SK-N-SH (cell line): ENCODE results near the gene GPATCH1. TPM values are rescaled to one million over a fixed set of nuclear protein-coding genes. Genes with fewer than 3 reads are reported as not detected.
"Not testable (repeated sequence)": the region's sequence is repeated elsewhere in the genome, so short reads cannot be mapped to it uniquely, and the experiment has no call there.

ENCODE experiments used
- CTCF ChIA-PET: fragments of 300-600, 350-600 bp; formaldehyde crosslinking; extraction: SDS; loops from one replicate; lab custom pipeline; 2021; lab: Yijun Ruan, JAX
- POLR2A ChIA-PET: fragments of 350-600 bp; sonication (Branson Sonifier 250); formaldehyde crosslinking; extraction: SDS; loops from one replicate; lab custom pipeline; 2020; ENCODE audit warnings: antibody characterized with exemption, inconsistent platforms; lab: Yijun Ruan, JAX
- DNase-seq: peaks from one replicate; pipeline ENCODE4 v3.0.0; 2012
- H2AFZ ChIP-seq: fragments of 200-600 bp; sonication (generic); 2 replicates; pipeline ENCODE4 v1.8.1; 2016; ENCODE audit warnings: antibody characterized with exemption, mild to moderate bottlenecking, low read depth
- H3F3A ChIP-seq: fragments of 200-600 bp; sonication (generic); replicated peaks from 2 replicates; pipeline ENCODE3; 2016; ENCODE audit warnings: antibody characterized with exemption, mild to moderate bottlenecking; ENCODE audit not compliant: insufficient read depth
- H3K27ac ChIP-seq, 2 experiments: fragments of 200-500 bp in 1 of 2; fragments of 200-600 bp in 1 of 2; sonication (Bioruptor generic) in 1 of 2; sonication (generic), shearing (Covaris generic) in 1 of 2; 2 replicates each; pipeline versions ENCODE4 v1.5.1 to v1.6.1; 2014 to 2016; ENCODE audit warnings: low read depth in 2 of 2, inconsistent platforms in 1 of 2, low read length in 1 of 2, mild to moderate bottlenecking in 1 of 2, mixed read lengths in 1 of 2
- H3K27me3 ChIP-seq: fragments of 200-600 bp; sonication (generic), shearing (Covaris generic); 2 replicates; pipeline ENCODE4 v1.6.1; 2016; ENCODE audit warnings: mixed run types; ENCODE audit not compliant: insufficient read depth
- H3K36me3 ChIP-seq, 2 experiments: fragments of 200-500 bp in 1 of 2; fragments of 200-600 bp in 1 of 2; sonication (Bioruptor generic) in 1 of 2; sonication (generic) in 1 of 2; replicated peaks in 1 of 2; 2 replicates each; pipeline versions ENCODE3 to v1.5.1; 2014 to 2016; ENCODE audit warnings: low read length in 1 of 2, mild to moderate bottlenecking in 1 of 2; ENCODE audit not compliant: insufficient read depth in 2 of 2, control insufficient read depth in 1 of 2
- H3K4me1 ChIP-seq, 2 experiments: fragments of 200-500 bp in 1 of 2; fragments of 200-600 bp in 1 of 2; sonication (Bioruptor generic) in 1 of 2; sonication (generic), shearing (Covaris generic) in 1 of 2; 2 replicates each; pipeline versions ENCODE4 v1.5.1 to v1.6.1; 2014 to 2016; ENCODE audit warnings: low read depth in 1 of 2, low read length in 1 of 2, mixed run types in 1 of 2; ENCODE audit not compliant: insufficient read depth in 2 of 2, control insufficient read depth in 1 of 2
- H3K4me2 ChIP-seq: fragments of 200-600 bp; sonication (generic), shearing (Covaris generic); 2 replicates; pipeline ENCODE4 v1.6.1; 2017; ENCODE audit warnings: mixed run types
- H3K4me3 ChIP-seq, 2 experiments: fragments of 200-500 bp in 1 of 2; fragments of 200-600 bp in 1 of 2; sonication (Bioruptor generic) in 1 of 2; sonication (generic), shearing (Covaris generic) in 1 of 2; 2 replicates each; pipeline versions ENCODE4 v1.5.1 to v1.8.1; 2014 to 2016; ENCODE audit warnings: low read depth in 2 of 2, inconsistent platforms in 1 of 2, low read length in 1 of 2, mild to moderate bottlenecking in 1 of 2, mixed read lengths in 1 of 2, moderate library complexity in 1 of 2
- H3K79me2 ChIP-seq: fragments of 200-600 bp; sonication (generic); 2 replicates; pipeline ENCODE4 v1.8.1; 2017; ENCODE audit warnings: mild to moderate bottlenecking; ENCODE audit not compliant: insufficient read depth
- H3K9ac ChIP-seq: fragments of 200-600 bp; sonication (generic); 2 replicates; pipeline ENCODE4 v1.6.1; 2017; ENCODE audit warnings: mixed run types
- H3K9me2 ChIP-seq: fragments of 200-600 bp; sonication (generic); 2 replicates; pipeline ENCODE4 v1.6.1; 2017; ENCODE audit warnings: mixed run types
- H3K9me3 ChIP-seq: fragments of 200-600 bp; sonication (generic); 2 replicates; pipeline ENCODE4 v1.6.1; 2017; ENCODE audit warnings: mixed run types, mild to moderate bottlenecking, moderate library complexity
- H4K20me1 ChIP-seq: fragments of 200-600 bp; sonication (generic); 2 replicates; pipeline ENCODE4 v1.6.1; 2017; ENCODE audit warnings: mild to moderate bottlenecking, mixed run types; ENCODE audit not compliant: insufficient read depth
- CTCF ChIP-seq: fragments of 200-600 bp; sonication (generic); IDR thresholded peaks from 2 replicates; pipeline ENCODE4 v1.6.1; 2017; ENCODE audit warnings: antibody characterized with exemption, mild to moderate bottlenecking, moderate library complexity
- EZH2phosphoT487 ChIP-seq: fragments of 200-600 bp; sonication (generic); IDR thresholded peaks from 2 replicates; pipeline ENCODE4 v1.6.1; 2017; ENCODE audit warnings: low read depth, mixed run types, mild to moderate bottlenecking, antibody characterized with exemption, moderate library complexity, borderline replicate concordance
- FOXJ3 ChIP-seq: sonication (generic); formaldehyde crosslinking; IDR thresholded peaks from 2 replicates; pipeline ENCODE4 v1.5.1; 2020; ENCODE audit warnings: mild to moderate bottlenecking, missing genetic modification reagents
- FOXM1 ChIP-seq: IDR thresholded peaks from 2 replicates; pipeline ENCODE4 v1.4.0; 2012; ENCODE audit warnings: low read depth, mild to moderate bottlenecking
- GATA2 ChIP-seq: sonication (generic); formaldehyde crosslinking; IDR thresholded peaks from 2 replicates; pipeline ENCODE4 v1.5.0; 2020; ENCODE audit warnings: mild to moderate bottlenecking, missing genetic modification reagents
- MAX ChIP-seq: IDR thresholded peaks from 2 replicates; pipeline ENCODE4 v1.4.0; 2012; ENCODE audit warnings: low read depth
- MEF2A ChIP-seq: IDR thresholded peaks from 2 replicates; pipeline ENCODE4 v1.4.0; 2012; ENCODE audit warnings: low read depth, borderline replicate concordance
- MXI1 ChIP-seq: IDR thresholded peaks from 2 replicates; pipeline ENCODE4 v1.6.1; 2012; ENCODE audit warnings: mild to moderate bottlenecking, low read depth, low read length, improper control_type of control experiment
- NRF1 ChIP-seq: IDR thresholded peaks from 2 replicates; pipeline ENCODE4 v1.6.1; 2012; ENCODE audit warnings: low read depth, mild to moderate bottlenecking, low read length
- PBX3 ChIP-seq: IDR thresholded peaks from 2 replicates; pipeline ENCODE4; 2012
- RCOR1 ChIP-seq: fragments of 150-350 bp; IDR thresholded peaks from 2 replicates; pipeline ENCODE4 v1.6.1; 2017; ENCODE audit warnings: antibody characterized with exemption, low read length
- REST ChIP-seq: IDR thresholded peaks from 2 replicates; pipeline ENCODE4 v1.6.1; 2012; ENCODE audit warnings: mild to moderate bottlenecking, low read depth, low read length, moderate library complexity
- RFX5 ChIP-seq: IDR thresholded peaks from 2 replicates; pipeline ENCODE4 v1.6.1; 2012; ENCODE audit warnings: mild to moderate bottlenecking, improper control_type of control experiment, low read length
- SIN3A ChIP-seq: IDR thresholded peaks from 2 replicates; pipeline ENCODE4 v1.6.1; 2012; ENCODE audit warnings: low read depth, mild to moderate bottlenecking, low read length, moderate library complexity, borderline replicate concordance
- TAF1 ChIP-seq: IDR thresholded peaks from 2 replicates; pipeline ENCODE4 v1.6.1; 2012; ENCODE audit warnings: low read depth, mild to moderate bottlenecking, low read length, moderate library complexity, borderline replicate concordance
- TEAD4 ChIP-seq: IDR thresholded peaks from 2 replicates; pipeline ENCODE4 v1.4.0; 2012; ENCODE audit warnings: mild to moderate bottlenecking, borderline replicate concordance; ENCODE audit not compliant: insufficient read depth
- USF2 ChIP-seq: fragments of 150-350 bp; IDR thresholded peaks from 2 replicates; pipeline ENCODE4 v1.6.1; 2017; ENCODE audit warnings: antibody characterized with exemption, low read length, low read depth, borderline replicate concordance
- WGBS: methylation state at CpG from one replicate; pipeline ENCODE4 v1.1.6; 2017; ENCODE audit warnings: low lambda C conversion rate; 5-methylcytosine and 5-hydroxymethylcytosine counted together
- polyA plus RNA-seq, 3 experiments: library from polyadenylated mRNA; depleted of rRNA; stranded (reverse); fragments of >200 nt; gene quantifications; 2 replicates each; pipeline ENCODE4 v1.2.3, GENCODE V29; 2012

The GPATCH1 gene
- polyA plus RNA-seq, 1 of the 3 experiments (the other 2 are of a cell fraction) = 5.9 TPM

- TF ChIP-seq REST (no peak), NRF1 (no peak), GATA2 (no peak), SIN3A (no peak), CTCF (no peak), RFX5 (no peak), MEF2A (no peak), TAF1 (no peak)
Measured at GRCh38 chr19:33040994-33041827, 39.8 kb upstream of the GPATCH1 start (continued).

- H4K20me1 ChIP-seq, H3K27ac ChIP-seq, CTCF ChIA-PET, H3K79me2 ChIP-seq, H3K4me1 ChIP-seq, H3K27me3 ChIP-seq, H3K4me2 ChIP-seq, H3K9me3 ChIP-seq, H3K9ac ChIP-seq, H3F3A ChIP-seq, H2AFZ ChIP-seq, H3K4me3 ChIP-seq, POLR2A ChIA-PET, DNase-seq, H3K36me3 ChIP-seq, H3K9me2 ChIP-seq: not testable (repeated sequence)
- 64% methylated on average over 3 of the region's 3 CpGs for WGBS
Measured at GRCh38 chr19:33041828-33042160, 39.2 kb upstream of the GPATCH1 start.

- Histone ChIP-seq H3K27ac (no peak overlapping the region), H3K9me3 (no peaks in the 10 kb centered on the region), H3K9ac (no peak overlapping the region), H2AFZ (no peak overlapping the region), H3F3A (no peaks in the 10 kb centered on the region), H3K9me2 (no peaks in the 10 kb centered on the region), H3K27me3 (no peaks in the 10 kb centered on the region), H3K4me1 (no peaks in the 10 kb centered on the region), H3K36me3 (no peaks in the 10 kb centered on the region), H4K20me1 (no peaks in the 10 kb centered on the region), H3K4me2 (no peak overlapping the region), H3K4me3 (no peak overlapping the region), H3K79me2 (no peaks in the 10 kb centered on the region)
- ChIA-PET CTCF (no interaction called here), POLR2A (no interaction called here)
- 95% methylated on average over 8 of the region's 8 CpGs for WGBS
- no peak for DNase-seq
- TF ChIP-seq FOXJ3 (CRISPR knock-in tag) = no peak
- TF ChIP-seq FOXM1 = no peak
- no peak for TF ChIP-seq EZH2phosphoT487
- no peak for TF ChIP-seq PBX3
- TF ChIP-seq MXI1 = no peak
- TF ChIP-seq TEAD4 = no peak
- no peak for TF ChIP-seq RCOR1
- TF ChIP-seq MEF2A = no peak
- no peak for TF ChIP-seq MAX
- TF ChIP-seq NRF1 = no peak
- no peak for TF ChIP-seq USF2
Measured at GRCh38 chr19:33047422-33047821, 33.6 kb upstream of the GPATCH1 start.
